ENCODE results near the gene RNF181.
"Not testable (repeated sequence)": the region's sequence is repeated elsewhere in the genome, so short reads cannot be mapped to it uniquely, and the experiment has no call there.

RNF181 gene

DNA sequence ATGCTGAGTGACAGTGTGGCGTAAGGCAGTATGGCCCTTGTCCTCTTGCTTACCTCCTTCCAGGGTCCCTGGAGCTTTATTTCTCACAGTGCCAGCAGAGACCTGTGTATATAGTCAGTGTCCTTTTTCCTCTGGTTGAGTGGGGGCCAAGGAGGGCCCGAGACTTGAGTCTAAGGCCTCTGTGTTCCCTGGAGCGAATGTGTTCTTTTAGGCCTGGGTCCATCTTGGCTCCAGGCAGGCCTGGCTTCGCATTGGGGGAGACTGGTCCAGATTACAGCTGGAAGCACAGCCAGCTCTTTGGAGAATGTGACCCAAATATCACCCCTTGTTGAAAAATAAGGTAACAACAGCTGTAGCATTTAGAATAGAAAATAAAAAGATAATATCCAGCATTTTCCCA, 6.4 kb upstream of the RNF181 start:
- in situ Hi-C loops (cut with MboI; ENCODE audit: low pct_unique_long_range_greater_than_20kb, low sequenced_read_pairs, unreplicated experiment), result no loop called here
- TF ChIP-seq, protein P1, sequence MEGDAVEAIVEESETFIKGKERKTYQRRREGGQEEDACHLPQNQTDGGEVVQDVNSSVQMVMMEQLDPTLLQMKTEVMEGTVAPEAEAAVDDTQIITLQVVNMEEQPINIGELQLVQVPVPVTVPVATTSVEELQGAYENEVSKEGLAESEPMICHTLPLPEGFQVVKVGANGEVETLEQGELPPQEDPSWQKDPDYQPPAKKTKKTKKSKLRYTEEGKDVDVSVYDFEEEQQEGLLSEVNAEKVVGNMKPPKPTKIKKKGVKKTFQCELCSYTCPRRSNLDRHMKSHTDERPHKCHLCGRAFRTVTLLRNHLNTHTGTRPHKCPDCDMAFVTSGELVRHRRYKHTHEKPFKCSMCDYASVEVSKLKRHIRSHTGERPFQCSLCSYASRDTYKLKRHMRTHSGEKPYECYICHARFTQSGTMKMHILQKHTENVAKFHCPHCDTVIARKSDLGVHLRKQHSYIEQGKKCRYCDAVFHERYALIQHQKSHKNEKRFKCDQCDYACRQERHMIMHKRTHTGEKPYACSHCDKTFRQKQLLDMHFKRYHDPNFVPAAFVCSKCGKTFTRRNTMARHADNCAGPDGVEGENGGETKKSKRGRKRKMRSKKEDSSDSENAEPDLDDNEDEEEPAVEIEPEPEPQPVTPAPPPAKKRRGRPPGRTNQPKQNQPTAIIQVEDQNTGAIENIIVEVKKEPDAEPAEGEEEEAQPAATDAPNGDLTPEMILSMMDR (IDR thresholded peaks at IDR 0.05; ENCODE audit: extremely low read depth, insufficient read depth, missing control alignments), result no peak
- DNase-seq (ENCODE audit: low spot score), result no peak

- in situ Hi-C loops (cut with MboI; ENCODE audit: low pct_unique_long_range_greater_than_20kb, low sequenced_read_pairs, unreplicated experiment), result no loop called here
- TF ChIP-seq, protein P1 (IDR thresholded peaks at IDR 0.05; ENCODE audit: extremely low read depth, insufficient read depth, missing control alignments), result no peak
- DNase-seq (ENCODE audit: low spot score), result no peak
These were observed 5.4 kb upstream of the RNF181 start for GRCh38 chr2:85589982-85590791.

DNA sequence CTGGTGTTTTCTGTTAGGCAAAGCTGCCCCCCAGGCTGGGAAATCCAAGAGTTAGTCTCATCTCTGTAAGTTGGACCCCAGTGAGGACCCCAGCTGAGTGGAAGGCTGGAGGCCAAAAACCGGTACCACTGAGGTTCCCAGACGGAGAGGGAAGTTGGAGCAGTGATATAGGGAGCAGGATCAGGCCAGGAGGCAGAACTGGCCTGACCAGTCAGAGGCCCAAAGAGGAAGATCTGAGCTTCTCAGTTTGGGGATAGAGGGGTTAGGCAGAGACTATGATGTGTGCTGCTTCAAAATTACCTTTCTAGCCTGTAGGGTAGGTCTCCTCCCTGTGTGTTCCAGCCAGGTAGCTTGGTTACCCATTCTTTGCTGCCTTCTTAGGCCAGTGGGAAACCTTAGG, 4.6 kb upstream of the RNF181 start:
- no peak for DNase-seq (ENCODE audit: low spot score)
- in situ Hi-C loops (cut with MboI; ENCODE audit: low pct_unique_long_range_greater_than_20kb, low sequenced_read_pairs, unreplicated experiment), result no loop called here

GRCh38 chr2:85591563-85591962, 4.0 kb upstream of the RNF181 start:
- TF ChIP-seq, protein P1 (IDR thresholded peaks at IDR 0.05; ENCODE audit: extremely low read depth, insufficient read depth, missing control alignments), result no peak
- DNase-seq (ENCODE audit: low spot score), result no peak
- in situ Hi-C loops (cut with MboI; ENCODE audit: low pct_unique_long_range_greater_than_20kb, low sequenced_read_pairs, unreplicated experiment), result no loop called here

More for the DNA sequence above, 4.6 kb upstream of the RNF181 start:
- TF ChIP-seq, protein P1 (IDR thresholded peaks at IDR 0.05; ENCODE audit: extremely low read depth, insufficient read depth, missing control alignments), result no peak

DNA sequence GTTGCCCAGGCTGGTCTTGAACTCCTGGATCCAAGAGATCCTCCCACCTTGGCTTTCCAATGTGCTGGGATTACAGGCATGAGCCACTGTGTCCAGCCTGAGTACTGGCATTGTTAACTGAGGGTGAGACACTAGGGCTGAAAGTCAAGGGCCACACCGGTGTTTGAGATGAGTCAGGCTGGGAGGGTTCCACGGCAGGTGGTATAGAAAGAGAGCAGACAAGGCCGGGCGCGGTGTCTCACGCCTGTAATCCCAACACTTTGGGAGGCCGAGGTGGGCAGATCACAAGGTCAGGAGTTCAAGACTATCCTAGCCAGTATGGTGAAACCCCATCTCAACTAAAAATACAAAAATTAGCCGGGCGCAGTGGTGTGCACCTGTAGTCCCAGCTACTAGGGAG, 3.2 kb upstream of the RNF181 start:
- in situ Hi-C loops (cut with MboI; ENCODE audit: low pct_unique_long_range_greater_than_20kb, low sequenced_read_pairs, unreplicated experiment); DNase-seq (ENCODE audit: low spot score): not testable (repeated sequence)

- no peak for DNase-seq (ENCODE audit: low spot score)
- in situ Hi-C loops (cut with MboI; ENCODE audit: low pct_unique_long_range_greater_than_20kb, low sequenced_read_pairs, unreplicated experiment), result no loop called here
- TF ChIP-seq, protein P1 (IDR thresholded peaks at IDR 0.05; ENCODE audit: extremely low read depth, insufficient read depth, missing control alignments), result no peak
These were observed 2.5 kb upstream of the RNF181 start for GRCh38 chr2:85593023-85593422.

DNA sequence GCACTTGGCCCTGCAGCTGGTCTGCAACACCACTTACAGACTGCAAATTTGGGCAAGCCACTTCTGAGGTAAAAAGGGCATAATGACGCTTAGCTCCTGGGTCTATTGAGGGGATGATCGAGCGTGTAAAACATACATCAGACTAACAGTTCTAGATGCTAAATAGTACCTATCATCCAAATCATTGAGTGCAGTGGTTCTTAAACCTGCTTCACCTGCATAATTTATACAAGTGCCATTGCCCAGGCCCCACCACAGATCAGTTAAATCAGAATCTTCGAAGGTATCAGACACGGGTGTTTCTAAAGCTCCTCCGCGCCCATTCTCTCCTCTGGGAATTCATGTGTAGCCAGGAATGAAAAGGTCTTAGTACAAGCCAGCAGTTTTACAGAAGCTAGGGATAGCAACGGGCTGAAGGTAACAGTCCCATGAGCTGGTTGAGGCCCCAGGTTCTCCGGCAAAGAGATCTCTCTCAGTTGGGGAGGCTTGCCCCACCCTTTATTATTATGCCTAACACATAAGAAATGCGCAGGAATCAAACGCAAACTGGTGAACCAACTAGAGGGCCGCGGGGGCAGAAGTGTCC, 737 bp upstream of the RNF181 start:
- DNase-seq (ENCODE audit: low spot score), result no peak
- in situ Hi-C loops (cut with MboI; ENCODE audit: low pct_unique_long_range_greater_than_20kb, low sequenced_read_pairs, unreplicated experiment), result no loop called here
- TF ChIP-seq, protein P1 (IDR thresholded peaks at IDR 0.05; ENCODE audit: extremely low read depth, insufficient read depth, missing control alignments), result no peak

Data from GM13977 (cell line).